ENCODE measurements around the gene SEZ6.

The SEZ6 gene

DNA sequence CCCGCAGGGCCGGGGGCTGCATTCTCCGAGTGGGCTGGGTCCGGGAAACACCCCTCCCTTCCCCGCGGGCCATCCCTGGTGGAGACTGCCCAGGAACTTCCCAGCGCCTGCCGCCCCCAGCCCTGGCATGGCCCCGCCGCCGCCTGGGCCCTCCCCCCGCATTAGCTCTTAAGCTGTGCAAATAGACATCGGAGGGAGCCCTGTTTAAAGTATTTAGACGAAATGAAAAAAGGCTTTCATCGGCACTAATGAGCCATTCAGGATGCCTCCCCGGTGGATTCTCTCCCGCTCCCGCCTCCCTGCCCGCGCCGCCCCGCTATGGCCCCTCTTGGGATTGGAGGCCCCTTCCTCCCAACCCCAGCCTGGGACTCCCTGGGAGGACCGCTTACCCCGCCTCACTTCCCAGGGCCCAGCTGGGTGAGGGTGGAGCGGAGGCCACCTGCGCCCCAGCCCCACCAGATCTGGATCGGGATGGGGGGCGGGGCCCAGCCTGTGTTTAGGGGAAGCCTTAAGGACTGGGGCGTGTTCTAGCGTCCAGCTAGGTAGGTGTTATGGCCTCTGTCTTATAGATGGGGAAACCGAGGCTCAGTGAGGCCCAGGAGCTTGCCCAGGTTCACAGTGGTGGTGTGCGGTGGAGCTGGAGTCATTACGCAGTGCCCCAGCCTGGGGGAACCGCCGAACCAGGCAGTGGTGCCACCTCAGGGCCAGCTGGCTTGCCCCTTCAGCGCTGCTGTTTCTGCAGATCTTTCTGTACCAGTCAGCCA, 19.7 kb downstream of the SEZ6 start:
- TF ChIP-seq GATA2 (IDR thresholded peaks at IDR 0.05; ENCODE audit: low read depth, low read length), result no peak
- no peak for TF ChIP-seq GATA3 (IDR thresholded peaks at IDR 0.05; ENCODE audit: low read depth, low read length)

DNA sequence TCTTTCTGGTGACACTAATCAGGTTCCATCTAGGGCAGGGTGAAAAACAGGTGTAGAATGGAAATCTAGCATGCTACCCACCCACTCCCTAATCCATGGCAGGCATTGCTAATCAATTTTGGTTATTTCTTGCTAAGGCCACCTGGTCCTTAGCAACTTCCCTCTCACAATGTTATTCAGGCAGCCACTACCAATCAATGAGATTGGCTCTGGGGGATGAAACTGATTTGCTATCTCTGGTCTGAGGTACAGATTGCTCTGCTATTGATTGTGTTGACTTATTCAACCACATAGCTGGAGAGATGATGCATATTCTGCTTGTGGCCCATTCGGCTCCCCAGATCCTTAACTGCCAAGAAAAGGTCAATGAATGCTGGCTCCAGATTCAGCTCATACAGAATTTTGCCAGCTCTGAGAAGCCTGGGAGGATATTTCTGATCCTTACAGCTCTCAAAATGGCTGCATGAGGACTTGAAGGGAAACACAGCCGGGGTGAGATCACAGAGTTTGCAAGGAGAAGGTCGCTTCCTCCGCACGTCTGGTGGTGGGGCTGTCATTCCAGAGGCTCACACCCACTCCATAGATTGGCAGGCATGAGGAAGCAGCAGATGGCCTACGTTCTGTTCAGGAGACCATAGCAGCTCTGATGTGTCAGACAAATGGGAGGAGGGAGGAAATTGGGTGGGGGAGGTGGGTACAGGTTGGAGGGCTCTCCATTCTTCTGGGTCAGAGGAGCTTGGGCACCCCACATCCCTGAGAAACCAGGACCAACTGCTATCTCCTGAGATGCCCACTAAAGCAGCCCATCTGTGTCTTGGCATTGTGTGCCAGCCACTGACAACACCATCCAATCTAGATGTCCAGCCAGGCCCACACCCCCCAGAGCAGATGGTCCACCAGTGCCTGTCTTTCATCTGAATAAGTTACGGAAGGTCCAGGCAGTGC, 22.3 kb downstream of the SEZ6 start:
- TF ChIP-seq GATA2 (IDR thresholded peaks at IDR 0.05; ENCODE audit: low read depth, low read length) (no peak), GATA3 (IDR thresholded peaks at IDR 0.05; ENCODE audit: low read depth, low read length) (no peak)

DNA sequence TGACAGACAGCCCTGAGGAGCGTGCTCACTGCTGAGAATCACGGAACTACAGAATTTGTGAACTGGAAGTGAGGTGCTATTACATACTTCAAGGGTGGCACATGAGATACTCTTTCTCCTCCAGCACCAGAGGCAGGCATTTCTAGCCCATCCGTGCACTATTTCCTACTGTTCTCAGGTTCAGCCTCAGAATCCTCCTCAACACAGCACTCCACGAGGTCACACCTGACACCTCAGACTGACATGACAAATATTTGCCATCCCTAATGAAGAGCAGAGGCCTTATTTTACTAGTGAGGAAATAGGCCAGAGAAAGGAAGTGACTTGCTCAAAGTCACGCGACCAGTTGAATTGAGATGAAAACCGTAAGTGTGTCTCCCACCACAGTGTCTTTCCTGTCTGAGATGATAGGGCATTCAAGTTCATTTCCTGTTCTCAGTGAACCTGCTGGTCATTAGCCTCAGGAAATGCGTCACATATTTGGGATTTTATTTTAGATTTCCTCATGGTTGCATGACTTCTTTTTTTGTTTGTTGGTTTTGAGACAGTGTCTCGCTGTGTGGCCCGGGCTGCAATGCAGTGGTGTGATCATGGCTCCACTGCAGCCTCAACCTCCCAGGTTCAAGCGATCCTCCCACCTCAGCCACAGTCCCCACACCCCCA, 23.6 kb downstream of the SEZ6 start:
- TF ChIP-seq GATA3 (IDR thresholded peaks at IDR 0.05; ENCODE audit: low read depth, low read length) (no peak), GATA2 (IDR thresholded peaks at IDR 0.05; ENCODE audit: low read depth, low read length) (no peak)

DNA sequence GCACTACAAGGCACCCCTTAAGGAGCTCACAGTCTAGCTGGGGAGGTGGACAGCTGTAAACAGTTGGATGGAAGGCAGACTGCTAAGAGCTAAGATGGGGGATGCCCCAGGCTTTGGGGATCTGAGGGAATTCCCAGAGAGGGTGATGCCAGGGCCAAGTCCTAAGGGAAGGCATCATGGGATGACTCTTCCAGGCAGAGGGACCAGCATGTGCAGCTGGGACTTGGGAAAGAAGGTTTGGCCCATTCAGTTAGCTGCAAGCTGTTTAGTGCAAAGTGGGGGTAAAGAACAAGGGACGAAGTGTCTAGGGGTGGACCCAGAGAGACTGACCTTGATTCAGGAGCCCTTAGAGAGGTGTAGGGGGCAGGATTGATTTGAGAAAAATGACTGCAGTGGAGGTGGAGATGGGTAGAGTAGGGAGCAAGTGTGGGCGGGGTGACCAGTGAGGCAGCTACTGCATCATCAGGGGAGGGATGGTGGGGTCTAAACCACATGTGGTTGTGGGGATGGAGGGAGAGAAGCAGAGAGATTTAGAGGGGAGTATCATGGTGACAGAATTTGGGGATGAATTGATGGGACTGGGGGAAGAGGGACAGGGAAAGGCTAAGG, 27.4 kb downstream of the SEZ6 start:
- TF ChIP-seq GATA3 (IDR thresholded peaks at IDR 0.05; ENCODE audit: low read depth, low read length), result no peak
- no peak for TF ChIP-seq GATA2 (IDR thresholded peaks at IDR 0.05; ENCODE audit: low read depth, low read length)

DNA sequence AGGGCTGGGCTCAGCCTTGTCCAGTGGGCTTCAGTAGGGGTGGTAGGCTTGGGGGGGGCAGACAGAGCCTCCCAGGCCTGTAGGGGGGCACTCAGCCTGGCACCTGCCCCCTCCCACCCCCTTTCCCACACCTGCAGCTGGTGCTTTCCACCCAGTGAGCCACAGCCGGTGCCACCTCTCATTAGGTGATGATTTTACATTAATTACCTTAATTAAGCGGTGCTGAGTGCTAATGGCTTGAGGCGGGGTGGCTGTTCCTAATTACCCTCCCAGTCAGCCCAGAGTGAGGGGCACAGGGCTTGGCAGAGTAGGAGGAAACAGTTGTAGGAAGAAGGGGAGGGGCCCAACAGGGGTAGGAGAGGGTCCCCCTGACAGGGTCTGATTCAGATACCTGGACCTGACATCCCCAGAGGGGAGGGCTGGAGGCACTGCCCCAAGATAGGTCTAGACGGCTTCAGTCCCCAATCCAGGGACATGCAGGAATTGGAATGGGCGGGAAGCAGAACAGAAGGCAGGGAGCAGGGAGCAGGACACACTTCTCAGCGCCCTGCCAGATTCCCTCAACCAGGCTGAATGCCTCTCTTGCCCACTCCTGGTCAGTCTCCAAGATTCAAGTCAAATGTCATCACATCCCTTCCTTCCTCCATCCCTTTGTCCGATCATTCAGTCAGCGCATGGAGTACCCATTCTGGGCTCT, 28.0 kb downstream of the SEZ6 start:
- no peak for TF ChIP-seq GATA3 (IDR thresholded peaks at IDR 0.05; ENCODE audit: low read depth, low read length)
- TF ChIP-seq GATA2 (IDR thresholded peaks at IDR 0.05; ENCODE audit: low read depth, low read length), result no peak

DNA sequence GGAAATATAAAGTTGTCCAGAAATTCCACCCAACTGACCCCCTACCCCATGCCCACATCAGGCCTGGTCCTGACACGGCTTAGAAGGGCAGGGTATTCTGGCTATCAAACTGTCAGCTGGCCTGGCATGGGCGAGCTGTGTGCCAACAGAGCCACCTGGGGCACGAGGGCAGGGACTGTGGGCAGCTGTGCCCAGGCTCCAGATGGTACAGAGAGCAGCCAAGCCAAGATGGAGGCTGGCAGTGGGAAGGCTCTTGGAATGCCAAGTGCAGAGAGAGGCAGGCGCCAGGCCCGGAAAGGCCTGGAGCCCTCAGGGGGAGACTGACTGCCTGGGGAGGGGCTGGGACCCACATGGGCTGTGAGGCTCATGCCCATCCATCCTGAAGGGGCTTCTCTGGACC, 30.2 kb downstream of the SEZ6 start:
- TF ChIP-seq GATA3 (IDR thresholded peaks at IDR 0.05; ENCODE audit: low read depth, low read length) (no peak), GATA2 (IDR thresholded peaks at IDR 0.05; ENCODE audit: low read depth, low read length) (no peak)

DNA sequence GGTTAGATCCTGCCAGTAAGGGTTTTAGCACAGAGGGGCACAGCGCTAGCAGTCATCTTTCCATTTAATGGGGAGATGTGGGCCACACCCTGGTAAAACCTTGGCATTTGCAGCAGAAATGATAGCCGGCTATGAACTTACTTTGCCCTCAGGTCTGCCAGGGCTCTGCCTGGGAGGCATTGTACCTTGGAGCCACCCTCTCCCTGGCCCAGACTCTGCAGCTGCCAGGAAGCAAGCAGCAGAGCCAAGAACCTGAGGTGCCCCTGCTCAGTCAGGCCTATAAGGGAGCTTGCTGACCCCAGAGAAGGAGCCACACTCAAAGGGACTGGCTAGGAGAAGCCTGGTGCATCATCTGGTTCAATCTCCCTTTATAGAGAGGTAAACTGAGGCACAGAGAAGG, 30.8 kb downstream of the SEZ6 start:
- no peak for TF ChIP-seq GATA2 (IDR thresholded peaks at IDR 0.05; ENCODE audit: low read depth, low read length)
- TF ChIP-seq GATA3 (IDR thresholded peaks at IDR 0.05; ENCODE audit: low read depth, low read length), result no peak

DNA sequence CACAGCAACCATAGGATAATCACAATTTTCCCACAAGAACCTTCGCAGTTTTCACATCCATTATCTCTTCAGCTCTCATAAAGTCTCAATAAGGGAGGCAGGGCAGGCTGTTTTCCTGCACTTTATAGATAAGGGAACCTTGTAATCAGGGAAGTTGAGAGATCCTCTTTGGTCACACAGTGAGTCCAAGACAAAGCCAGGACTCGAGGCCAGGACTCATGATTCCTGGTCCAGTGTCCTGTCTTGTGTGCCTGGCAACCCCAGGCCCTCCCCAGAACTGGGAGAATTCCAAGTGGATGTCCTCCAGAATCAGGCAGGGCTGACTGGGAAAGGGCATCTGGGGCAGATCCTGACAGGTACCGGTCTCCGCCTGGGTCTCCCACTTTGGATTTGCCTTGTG, 31.4 kb downstream of the SEZ6 start:
- TF ChIP-seq GATA3 (IDR thresholded peaks at IDR 0.05; ENCODE audit: low read depth, low read length), result no peak
- TF ChIP-seq GATA2 (IDR thresholded peaks at IDR 0.05; ENCODE audit: low read depth, low read length), result no peak

DNA sequence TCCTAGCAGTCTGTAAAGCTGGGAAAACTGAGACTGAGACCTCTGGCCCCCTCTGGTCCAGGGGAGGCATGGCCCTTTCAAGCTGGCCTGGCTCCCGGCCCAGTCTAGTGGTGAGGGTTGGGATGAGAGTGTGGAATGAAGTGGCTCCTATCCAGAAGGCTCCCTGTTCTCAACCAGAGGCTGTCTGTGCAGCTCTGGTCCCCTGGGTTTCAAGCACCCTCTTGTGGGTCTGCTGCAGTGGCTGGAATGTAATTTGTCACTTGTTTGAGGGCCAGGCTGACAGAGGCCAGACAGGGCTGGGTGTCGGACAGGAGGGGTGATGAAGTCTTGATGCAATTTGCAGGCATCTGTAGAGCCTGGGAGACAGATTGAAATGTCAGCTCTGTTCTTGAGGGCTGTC, 32.4 kb downstream of the SEZ6 start:
- TF ChIP-seq GATA3 (IDR thresholded peaks at IDR 0.05; ENCODE audit: low read depth, low read length) (no peak), GATA2 (IDR thresholded peaks at IDR 0.05; ENCODE audit: low read depth, low read length) (no peak)

DNA sequence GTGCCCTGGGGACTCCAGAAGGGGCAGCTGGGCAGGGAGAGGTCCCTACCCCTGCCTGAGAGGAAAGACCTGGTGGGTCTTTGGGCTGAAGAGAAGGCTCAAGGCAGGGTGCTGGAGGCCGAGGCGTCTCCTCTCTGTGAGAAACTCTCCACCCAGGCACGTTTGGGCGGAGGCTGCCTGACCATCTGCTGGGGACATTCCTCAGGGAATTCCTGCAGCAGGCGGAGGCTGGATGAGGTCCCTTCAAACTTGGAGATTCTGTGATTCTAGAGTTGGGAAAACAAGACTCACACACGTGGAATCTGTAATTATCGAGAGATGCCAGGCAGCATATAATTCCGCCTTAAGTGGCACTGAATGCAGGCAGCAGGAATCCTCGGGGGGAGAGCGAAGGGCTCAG, 33.4 kb downstream of the SEZ6 start:
- TF ChIP-seq GATA3 (IDR thresholded peaks at IDR 0.05; ENCODE audit: low read depth, low read length) (no peak), GATA2 (IDR thresholded peaks at IDR 0.05; ENCODE audit: low read depth, low read length) (no peak)

DNA sequence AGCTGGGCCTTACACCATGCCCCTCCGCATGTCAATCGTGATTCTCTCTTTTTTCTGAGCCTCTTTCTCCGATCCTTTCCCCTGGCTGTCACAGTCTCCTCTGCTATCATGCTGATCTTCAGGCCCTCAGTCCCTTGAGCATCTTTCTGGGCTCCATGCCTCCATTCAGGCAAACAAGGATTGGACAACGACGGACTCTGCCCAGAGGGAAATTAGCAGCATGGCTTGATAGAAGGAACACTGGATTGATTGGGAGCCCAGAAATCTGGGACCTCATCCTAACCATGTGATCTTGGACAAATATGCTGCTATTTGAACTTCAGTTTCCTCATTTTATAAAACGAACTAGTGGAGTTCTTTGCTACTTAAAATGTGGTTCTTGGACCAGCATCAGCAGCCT, 35.0 kb downstream of the SEZ6 start:
- TF ChIP-seq GATA2 (IDR thresholded peaks at IDR 0.05; ENCODE audit: low read depth, low read length) (no peak), GATA3 (IDR thresholded peaks at IDR 0.05; ENCODE audit: low read depth, low read length) (no peak)

DNA sequence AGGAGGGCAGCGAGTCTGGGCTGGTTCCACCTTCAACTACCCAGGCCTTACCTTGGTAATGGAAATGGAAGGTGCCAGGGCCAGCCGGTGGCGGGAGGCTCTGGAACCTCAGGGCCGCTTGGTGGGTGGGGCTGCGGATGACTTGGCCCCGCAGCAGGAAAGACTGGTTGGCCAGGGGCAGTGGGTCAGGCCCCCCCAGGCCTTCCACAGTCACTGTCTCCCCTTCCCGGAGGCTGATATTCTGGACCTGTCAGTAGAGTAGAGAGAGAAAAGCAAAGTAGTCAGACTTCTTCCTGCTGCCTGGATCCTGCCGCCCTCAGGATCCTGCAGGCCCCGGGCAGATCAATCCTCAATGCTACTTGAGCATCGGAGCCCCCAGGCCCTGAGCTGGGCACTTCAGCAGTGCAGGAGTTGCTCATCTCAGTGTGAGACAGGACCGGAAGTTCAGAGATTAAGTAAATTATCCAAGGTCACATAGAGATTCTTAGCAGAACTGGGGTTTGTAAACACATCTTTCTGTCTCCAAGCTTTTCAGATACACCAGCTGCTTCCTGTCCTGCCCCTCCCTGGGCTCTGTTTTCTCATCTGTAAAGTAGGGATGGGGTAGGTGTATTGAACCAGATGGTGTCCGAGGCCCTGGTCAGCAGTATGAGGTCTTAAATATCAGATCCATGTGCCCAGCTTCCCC, 36.0 kb downstream of the SEZ6 start:
- TF ChIP-seq GATA2 (IDR thresholded peaks at IDR 0.05; ENCODE audit: low read depth, low read length) (no peak), GATA3 (IDR thresholded peaks at IDR 0.05; ENCODE audit: low read depth, low read length) (no peak)

DNA sequence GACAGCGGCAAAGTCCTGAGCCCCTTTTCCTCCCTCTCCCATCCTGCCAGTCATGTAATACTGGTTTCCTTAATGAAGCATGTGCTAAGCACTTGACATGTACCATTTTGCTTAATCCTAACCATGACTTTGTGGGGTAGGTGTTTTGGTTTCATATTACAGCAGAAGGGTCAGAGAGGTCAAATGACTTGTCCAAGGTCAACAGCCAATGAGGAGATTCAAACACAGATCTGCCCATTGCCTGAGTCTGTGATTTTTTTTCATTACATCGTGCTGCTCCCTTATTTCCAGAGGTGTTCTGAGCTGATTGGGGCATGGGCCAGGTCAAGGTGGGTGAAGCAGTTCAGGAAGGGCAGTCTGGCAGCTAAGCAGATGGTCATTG, 36.9 kb downstream of the SEZ6 start:
- no peak for TF ChIP-seq GATA2 (IDR thresholded peaks at IDR 0.05; ENCODE audit: low read depth, low read length)
- TF ChIP-seq GATA3 (IDR thresholded peaks at IDR 0.05; ENCODE audit: low read depth, low read length), result no peak

All from SH-SY5Y (cell line).